ENCODE measurements around the gene PPL.
A peak's percentile ranks its signal among the peaks of the same experiment; 100 is the strongest.

The PPL gene

GRCh38 chr16:4944333-4945281, 7.7 kb upstream of the PPL start (continued):
- no peak for TF ChIP-seq ZNF513 (tag by site-specific recombination; IDR thresholded peaks at IDR 0.05)
- TF ChIP-seq ZNF280C (tag by site-specific recombination; IDR thresholded peaks at IDR 0.05) = no peak
- no peak for TF ChIP-seq ZNF18 (tag by site-specific recombination; IDR thresholded peaks at IDR 0.05)
- peak; percentile 97 for TF ChIP-seq ZNF324 (tag by site-specific recombination; IDR thresholded peaks at IDR 0.05)
- TF ChIP-seq ZNF660 (tag by site-specific recombination; IDR thresholded peaks at IDR 0.05) = peak; percentile 97
- TF ChIP-seq KLF1 (tag by site-specific recombination; IDR thresholded peaks at IDR 0.05) = peak; percentile 96
- no peak for TF ChIP-seq TCF7L2 (IDR thresholded peaks at IDR 0.05; ENCODE audit: borderline replicate concordance, low read depth, low read length)
- peak; percentile 77 for TF ChIP-seq SP3 (tag by site-specific recombination; IDR thresholded peaks at IDR 0.05)
- no peak for TF ChIP-seq MYNN (tag by site-specific recombination; IDR thresholded peaks at IDR 0.05; ENCODE audit: borderline replicate concordance)
- TF ChIP-seq ZNF518A (tag by site-specific recombination; conservative IDR thresholded peaks at IDR 0.05; ENCODE audit: low read depth) = peak; percentile 40; the same call in 1 of the 2 replicates
- TF ChIP-seq ZNF449 (tag by site-specific recombination; IDR thresholded peaks at IDR 0.05) = peak; percentile 81
- no peak for TF ChIP-seq BCL11B (tag by site-specific recombination; IDR thresholded peaks at IDR 0.05; ENCODE audit: low read depth)
- no peak for TF ChIP-seq ZNF792 (tag by site-specific recombination; IDR thresholded peaks at IDR 0.05)
- no peak for TF ChIP-seq ZNF280D (tag by site-specific recombination; IDR thresholded peaks at IDR 0.05)

All from HEK293 (cell line).